GM18526 (cell line): Measurements from ENCODE around the gene SYNDIG1.

ENCODE experiments used
- POLR2A ChIP-seq: IDR thresholded peaks from 3 replicates; pipeline ENCODE4 v1.6.1; 2011; ENCODE audit not compliant: insufficient read length; ENCODE audit errors: extremely low read depth

SYNDIG1 gene

DNA sequence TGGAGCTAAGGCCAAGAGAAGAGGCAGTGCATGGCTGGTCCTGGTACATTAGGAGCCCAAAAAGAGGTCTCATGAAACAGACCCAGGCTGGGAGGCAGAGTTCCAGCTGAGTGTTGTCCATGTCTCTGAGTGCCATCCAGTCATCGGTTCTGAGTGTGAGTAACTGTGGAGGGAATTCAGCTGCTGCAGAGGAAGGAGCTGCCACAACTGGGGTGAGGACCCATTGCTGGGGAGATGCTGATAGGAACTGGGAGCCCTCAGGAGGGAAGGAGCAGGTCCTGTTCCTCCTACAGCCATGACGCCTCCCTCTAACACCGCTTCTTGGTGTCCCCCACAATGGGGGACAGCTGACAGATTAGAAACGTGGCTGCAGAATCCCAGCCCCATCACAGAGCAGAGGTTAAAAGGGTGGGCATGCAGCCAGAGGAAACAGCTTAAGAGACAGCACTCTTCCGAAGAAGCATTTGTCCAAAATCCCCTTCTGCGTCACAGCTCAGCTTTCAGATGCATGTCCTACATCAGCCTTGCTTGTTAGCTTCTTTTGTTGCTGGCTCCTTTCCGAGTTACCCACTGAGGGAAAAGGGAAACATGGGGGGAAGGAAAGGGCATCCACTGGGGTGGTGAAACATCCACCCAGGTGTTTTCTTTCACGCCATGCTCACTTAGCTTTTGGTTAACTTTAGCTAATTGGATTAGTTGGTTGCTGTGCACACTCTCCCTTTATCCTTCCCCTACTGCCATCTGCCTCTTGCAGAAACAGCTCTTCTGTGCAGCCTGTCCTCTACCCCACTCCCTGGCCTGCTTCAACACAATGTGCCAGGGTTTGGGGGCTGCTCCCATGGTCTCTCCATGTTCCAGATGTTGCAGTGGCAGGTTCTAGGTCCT lies 239.2 kb downstream of the SYNDIG1 start:
- no peak for TF ChIP-seq POLR2A
